B cell (primary cell): ENCODE measurements around the gene HOXD8. TPM values are rescaled to one million over a fixed set of nuclear protein-coding genes. Genes with fewer than 3 reads are reported as not detected.

Source experiments
- ATAC-seq: fragments of 200-7000 bp; cut with Tn5 transposase; one replicate; pipeline ENCODE4 v1.10.0; 2021; ENCODE audit warnings: low read depth, mild to moderate bottlenecking, moderate number of reproducible peaks, moderate library complexity
- CTCF ChIA-PET: fragments of 350-600 bp; sonication (Branson Sonifier 250); formaldehyde crosslinking; loops from one replicate; lab custom pipeline; 2021; ENCODE audit warnings: antibody characterized with exemption, inconsistent platforms; lab: Charles Lee
- POLR2A ChIA-PET: fragments of 350-600 bp; sonication (Branson Sonifier 250); formaldehyde crosslinking; loops from one replicate; lab custom pipeline; 2021; ENCODE audit warnings: antibody characterized with exemption; lab: Charles Lee
- DNase-seq: peaks from one replicate; pipeline ENCODE4 v3.0.0; 2013
- H2AFZ ChIP-seq: 2 replicates; pipeline ENCODE4 v1.6.1; 2012; ENCODE audit warnings: mild to moderate bottlenecking, low read depth, low read length; ENCODE audit not compliant: insufficient read depth, poor library complexity, severe bottlenecking
- H3K27ac ChIP-seq, 2 donors: 1 replicate in 1 of 2; 2 replicates in 1 of 2; pipeline ENCODE4 v1.5.1; 2012 to 2013; ENCODE audit warnings: low read length in 2 of 2, mild to moderate bottlenecking in 2 of 2, moderate library complexity in 1 of 2
- H3K27me3 ChIP-seq, 4 experiments: fragments of 200-600 bp in 1 of 4; sonication (generic) in 1 of 4; replicated peaks in 1 of 4; 1 replicate in 2 of 4; 2 replicates in 2 of 4; pipeline versions ENCODE4 v1.6.1 to v1.7.0; 2013 to 2016; ENCODE audit warnings: low read length in 3 of 4, mild to moderate bottlenecking in 2 of 4, mixed read lengths in 1 of 4, moderate library complexity in 1 of 4; ENCODE audit not compliant: insufficient read depth in 4 of 4, control insufficient read depth in 3 of 4; ENCODE audit errors: control extremely low read depth in 1 of 4
- H3K36me3 ChIP-seq, 2 experiments: replicated peaks in 1 of 2; 1 replicate in 1 of 2; 2 replicates in 1 of 2; pipeline versions ENCODE4 v1.6.1 to v1.7.1; 2013; ENCODE audit warnings: low read length in 1 of 2; ENCODE audit not compliant: insufficient read depth in 2 of 2, control insufficient read depth in 1 of 2; ENCODE audit errors: control extremely low read depth in 1 of 2, extremely low read depth in 1 of 2
- H3K4me1 ChIP-seq, 2 donors: fragments of 200-600 bp in 1 of 2; sonication (generic) in 1 of 2; 1 replicate in 1 of 2; 2 replicates in 1 of 2; pipeline versions ENCODE4 v1.5.1 to v1.6.1; 2013 to 2017; ENCODE audit warnings: low read length in 2 of 2; ENCODE audit not compliant: control insufficient read depth in 2 of 2, insufficient read depth in 2 of 2
- H3K4me2 ChIP-seq: replicated peaks from 2 replicates; pipeline ENCODE3; 2012; ENCODE audit warnings: mild to moderate bottlenecking, low read depth, low read length; ENCODE audit not compliant: poor library complexity, severe bottlenecking
- H3K4me3 ChIP-seq, 5 experiments: fragments of 200-600 bp in 1 of 5; sonication (generic) in 1 of 5; 1 replicate in 3 of 5; 2 replicates in 2 of 5; pipeline versions ENCODE4 v1.5.1 to v1.7.0; 2011 to 2016; ENCODE audit warnings: low read length in 4 of 5, mild to moderate bottlenecking in 4 of 5, low read depth in 2 of 5, control low read depth in 1 of 5, moderate library complexity in 1 of 5; ENCODE audit not compliant: insufficient read depth in 1 of 5; ENCODE audit errors: control extremely low read depth in 1 of 5, extremely low read depth in 1 of 5
- H3K79me2 ChIP-seq: fragments of 200-600 bp; sonication (generic); one replicate; pipeline ENCODE4 v1.6.0; 2016; ENCODE audit warnings: low read length; ENCODE audit not compliant: control insufficient read depth, insufficient read depth
- H3K9ac ChIP-seq: fragments of 200-600 bp; sonication (generic); 2 replicates; pipeline ENCODE4 v1.6.1; 2017; ENCODE audit warnings: mild to moderate bottlenecking, low read length, moderate library complexity
- H3K9me3 ChIP-seq, 3 donors: one replicate each; pipeline versions ENCODE4 v1.6.1 to v1.7.1; 2013; ENCODE audit warnings: low read length in 2 of 3; ENCODE audit not compliant: control insufficient read depth in 2 of 3, insufficient read depth in 1 of 3; ENCODE audit errors: control extremely low read depth in 1 of 3
- H4K20me1 ChIP-seq: 2 replicates; pipeline ENCODE4 v1.6.0; 2012; ENCODE audit warnings: mild to moderate bottlenecking, low read length; ENCODE audit not compliant: insufficient read depth, control insufficient read depth, poor library complexity, severe bottlenecking
- H3K27ac Mint-ChIP-seq: one replicate; pipeline ENCODE4 v1.8.0; 2021; ENCODE audit warnings: mixed read lengths
- H3K27me3 Mint-ChIP-seq: one replicate; pipeline ENCODE4 v1.8.0; 2021; ENCODE audit warnings: mixed read lengths
- H3K4me1 Mint-ChIP-seq: one replicate; pipeline ENCODE4 v1.8.0; 2021; ENCODE audit warnings: mixed read lengths
- H3K4me3 Mint-ChIP-seq: one replicate; pipeline ENCODE4 v1.8.0; 2021; ENCODE audit warnings: mixed read lengths
- H3K9me3 Mint-ChIP-seq: one replicate; pipeline ENCODE4 v1.8.0; 2022; ENCODE audit warnings: mixed read lengths; ENCODE audit not compliant: insufficient read depth
- CTCF ChIP-seq: fragments of 200-600 bp; IDR thresholded peaks from one replicate; pipeline ENCODE4 v1.8.0; 2022; ENCODE audit warnings: antibody characterized with exemption, mild to moderate bottlenecking
- EZH2 ChIP-seq: IDR thresholded peaks from 2 replicates; pipeline ENCODE4 v1.6.1; 2012; ENCODE audit warnings: borderline replicate concordance, low read depth, mild to moderate bottlenecking, moderate library complexity, low read length; ENCODE audit not compliant: insufficient read depth, poor library complexity, severe bottlenecking
- WGBS: methylation state at CpG from one replicate; pipeline ENCODE4 v1.1.5; 2013; ENCODE audit warnings: missing lambda C conversion rate; ENCODE audit not compliant: insufficient coverage; 5-methylcytosine and 5-hydroxymethylcytosine counted together
- intact Hi-C: fragments of 100-400 bp; cut with micrococcal nuclease; formaldehyde crosslinking; loops from one replicate; pipeline ENCODE4 v1.10.0; 2022
- polyA plus RNA-seq: library from polyadenylated mRNA; depleted of rRNA; stranded (reverse); fragments of >200 nt; gene quantifications from 2 replicates; pipeline ENCODE4 v1.2.3, GENCODE V29; 2012
- total RNA-seq, 2 donors: library from RNA; stranded (reverse); fragments of 120-200 nt in 1 of 2; gene quantifications; 1 replicate in 1 of 2; 2 replicates in 1 of 2; pipeline versions ENCODE4 v1.2.3 to v1.2.4, GENCODE V29; 2013 to 2022

Gene HOXD8
- total and polyA plus RNA-seq, 2 donors (not counting 1 experiment from before 2014, with no cell fraction given), result not detected

- Histone ChIP-seq H3K27ac (no peak overlapping the region), H3K79me2 (no peaks in the 10 kb centered on the region), H3K9ac (no peak overlapping the region), H4K20me1 (no peaks in the 10 kb centered on the region), H3K27me3 (peaks cover 0 to 91% (median 73%) of the 10 kb centered on the region in 4 experiments), H3K4me2 (peak overlapping the region; percentile 72), H3K9me3 (peaks cover 0 to 45% (median 0%) of the 10 kb centered on the region in 3 donors), H3K4me1 (peaks cover 9 to 38% of the 10 kb centered on the region in 2 donors), H2AFZ (no peak overlapping the region), H3K36me3 (no peaks in the 10 kb centered on the region), H3K4me3 (no peak overlapping the region)
- H3K9me3 Mint-ChIP-seq, result peaks cover 2% of the 10 kb centered on the region
- H3K4me3 Mint-ChIP-seq, result peak overlapping the region; percentile 26
- ChIA-PET CTCF (interaction anchor here (1.2 kb wide), 1 partner anchor 331 kb away, joined by 3 read pairs; no protein-coding TSS in a partner anchor), POLR2A (no interaction called here)
- TF ChIP-seq EZH2 (no peak), CTCF (no peak)
- peaks cover 20% of the 10 kb centered on the region for H3K4me1 Mint-ChIP-seq
- no peak for DNase-seq
- peaks cover 80% of the 10 kb centered on the region for H3K27me3 Mint-ChIP-seq
- no peak overlapping the region for H3K27ac Mint-ChIP-seq
- no peak for ATAC-seq
- 14% methylated on average over 35 of the region's 40 CpGs for WGBS
- intact Hi-C loops, result no loop called here
Measured at GRCh38 chr2:176123411-176124109, 5.9 kb upstream of the HOXD8 start.
